HG03064 (cell line): Measurements from ENCODE around the gene FN3KRP.

Source experiments
- ATAC-seq: cut with Tn5 transposase; IDR thresholded peaks from one replicate; pipeline ENCODE4 v1.9.1; 2021; ENCODE audit warnings: low read depth; ENCODE audit not compliant: unreplicated experiment

The FN3KRP gene

DNA sequence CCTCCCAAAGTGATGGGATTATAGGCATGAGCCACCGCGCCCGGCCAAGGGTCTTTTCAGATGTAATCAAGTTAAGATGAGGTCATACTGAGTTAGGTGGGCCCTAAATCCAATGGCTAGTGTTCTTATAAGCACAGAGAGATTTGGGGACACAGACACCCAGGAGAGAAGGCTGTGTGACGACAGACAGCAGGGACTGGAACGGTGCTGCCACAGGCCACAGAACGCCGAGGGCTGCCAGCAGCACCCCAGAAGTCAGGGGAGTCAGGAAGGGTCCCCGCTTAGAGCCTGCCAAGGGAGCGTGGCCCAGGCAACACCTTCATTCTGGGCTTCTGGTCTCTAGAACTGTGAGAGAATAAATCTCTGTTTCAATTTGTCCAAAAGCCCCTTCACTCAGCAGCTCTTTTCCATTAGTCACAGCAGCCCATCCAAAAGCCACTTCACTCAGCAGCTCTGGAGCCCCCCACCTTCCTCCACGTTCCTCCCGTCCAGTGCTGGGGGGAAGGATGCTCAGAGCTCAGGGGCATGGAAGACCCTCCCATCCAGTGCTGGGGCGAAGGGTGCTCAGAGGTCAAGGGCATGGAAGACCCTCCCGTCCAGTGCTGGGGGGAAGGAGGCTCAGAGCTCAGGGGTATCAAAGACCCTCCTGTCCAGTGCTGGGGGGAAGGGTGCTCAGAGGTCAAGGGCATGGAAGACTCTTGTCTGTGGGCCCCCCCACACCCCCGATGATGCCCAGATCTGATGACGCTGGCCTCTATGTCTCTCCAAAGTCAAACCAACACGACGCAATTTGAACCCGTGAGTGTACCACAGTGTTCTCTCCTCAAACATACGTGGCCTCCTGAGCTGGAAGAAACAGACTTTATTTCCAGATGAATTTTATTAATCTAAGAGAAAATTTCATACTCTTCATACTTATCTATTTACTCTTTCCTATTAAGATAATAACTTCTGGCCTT lies 29.9 kb upstream of the FN3KRP start:
- no peak for ATAC-seq

DNA sequence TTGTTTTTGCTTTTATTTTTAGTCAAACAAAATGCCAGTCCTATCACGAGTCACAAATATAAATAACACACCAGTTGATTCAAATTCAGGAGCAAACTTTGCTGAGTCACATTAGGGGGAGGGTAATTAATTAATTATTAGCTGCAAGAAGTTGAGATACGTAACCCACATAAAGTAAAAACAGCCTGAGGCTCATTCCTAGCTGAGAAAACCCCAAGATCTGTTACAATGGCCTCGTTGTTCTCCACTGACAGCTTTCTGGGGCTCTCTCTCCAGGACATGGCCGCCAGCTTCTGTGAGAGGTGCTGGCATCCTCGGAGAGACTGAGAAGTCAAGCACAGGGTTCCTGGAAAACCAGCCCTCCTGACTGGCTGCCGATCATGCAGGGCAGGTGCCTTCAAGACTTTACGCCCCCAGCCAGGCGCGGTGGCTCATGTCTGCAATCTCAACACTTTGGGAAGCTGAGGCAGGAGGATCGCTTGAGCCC lies 29.1 kb upstream of the FN3KRP start:
- ATAC-seq = no peak

- ATAC-seq = no peak
Measured at GRCh38 chr17:82687871-82688270, 28.6 kb upstream of the FN3KRP start.

DNA sequence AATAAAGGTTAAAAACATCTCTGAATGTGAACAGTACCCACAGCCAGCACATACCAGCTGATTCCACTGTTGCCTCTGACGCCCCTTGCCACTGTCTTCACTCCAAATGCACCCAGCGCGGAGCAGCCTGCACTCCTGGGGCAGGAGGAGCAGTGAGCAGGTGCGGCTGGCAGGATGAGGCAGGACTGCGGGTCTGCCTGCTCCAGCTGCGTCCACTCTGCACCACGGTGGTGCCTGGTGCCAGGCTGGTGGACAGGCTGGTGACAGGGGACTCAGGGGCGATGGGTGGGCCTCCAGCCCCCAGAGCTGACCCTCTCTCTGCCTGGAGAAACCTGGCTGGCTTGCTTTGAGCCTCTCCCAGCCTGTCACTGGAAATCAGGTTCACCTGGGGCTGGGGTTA lies 27.4 kb upstream of the FN3KRP start:
- ATAC-seq = no peak

DNA sequence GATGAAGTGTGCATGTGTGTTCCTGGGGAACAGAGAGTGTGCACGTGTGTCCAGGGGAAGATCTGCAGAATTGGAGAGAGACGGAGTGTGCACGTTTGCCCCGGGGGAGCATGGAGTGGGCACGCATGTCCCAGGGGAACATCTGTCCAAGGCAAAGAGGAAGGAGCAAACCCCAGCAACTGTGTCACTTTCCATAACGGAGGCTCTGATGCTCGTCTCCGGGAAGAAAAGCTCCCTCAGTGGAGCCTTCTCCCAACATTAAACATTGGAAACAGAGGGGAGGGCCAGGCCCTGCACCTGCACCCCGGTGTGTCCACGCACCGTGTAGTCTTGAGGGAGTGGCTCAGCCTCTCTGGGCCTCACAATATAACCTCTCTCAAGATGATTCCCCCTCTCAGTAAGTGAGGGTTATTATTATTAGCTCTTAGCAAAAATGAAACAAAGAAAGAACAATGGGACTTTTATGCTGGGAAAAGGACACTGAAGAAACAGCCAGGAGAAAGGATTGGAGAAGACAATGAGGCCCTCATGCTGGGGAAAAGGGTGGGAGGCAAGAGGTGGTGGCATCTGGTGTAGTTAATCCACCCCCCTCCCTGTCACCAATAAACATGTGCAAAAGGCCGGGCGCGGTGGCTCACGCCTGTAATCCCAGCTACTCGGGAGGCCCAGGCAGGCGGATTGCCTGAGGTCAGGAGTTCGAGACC lies 25.6 kb upstream of the FN3KRP start:
- ATAC-seq = no peak

DNA sequence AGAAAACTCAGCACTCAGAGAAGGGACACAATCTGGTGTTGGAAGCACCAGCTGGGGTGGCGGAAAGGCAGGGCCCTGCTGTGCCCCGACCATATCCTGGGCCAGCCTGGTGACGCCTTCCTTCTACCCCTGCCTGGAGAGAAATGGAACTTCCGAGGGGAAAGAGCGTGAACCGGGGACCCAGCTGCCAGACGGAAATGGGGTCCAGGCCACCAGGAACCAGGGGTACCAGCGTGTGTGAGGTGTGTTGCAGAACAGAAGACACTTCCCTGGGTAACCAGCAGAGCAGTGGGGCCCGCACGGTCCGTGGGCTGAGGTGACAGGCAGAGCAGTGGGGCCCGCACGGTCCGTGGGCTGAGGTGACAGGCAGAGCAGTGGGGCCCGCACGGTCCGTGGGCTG lies 24.8 kb upstream of the FN3KRP start:
- no peak for ATAC-seq

DNA sequence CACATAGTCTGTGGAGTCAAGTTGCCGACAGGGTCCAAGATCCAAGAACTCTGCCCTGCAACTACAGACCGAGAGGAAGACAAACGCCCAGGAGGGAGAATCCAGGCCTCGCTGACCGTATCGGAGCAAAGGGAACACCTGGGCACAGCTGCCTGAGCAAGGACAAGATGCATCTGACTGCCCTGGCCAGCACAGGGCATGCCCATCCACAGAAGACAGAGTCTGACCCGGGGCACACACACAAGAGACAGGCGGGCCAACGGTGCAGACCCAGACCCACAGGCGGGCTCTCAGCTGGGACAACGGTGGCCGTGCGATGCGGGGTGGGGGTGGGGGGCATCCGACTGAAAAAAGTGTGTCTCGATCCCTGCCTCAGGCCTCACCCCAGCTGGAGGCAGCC lies 24.2 kb upstream of the FN3KRP start:
- no peak for ATAC-seq

GRCh38 chr17:82693168-82693867 lies 23.2 kb upstream of the FN3KRP start:
- ATAC-seq = no peak

- ATAC-seq = no peak
Measured at GRCh38 chr17:82694647-82695046, 21.9 kb upstream of the FN3KRP start.

- no peak for ATAC-seq
Measured at GRCh38 chr17:82696259-82696658, 20.2 kb upstream of the FN3KRP start.

- ATAC-seq = no peak
Measured at GRCh38 chr17:82696916-82697807, 19.3 kb upstream of the FN3KRP start.

DNA sequence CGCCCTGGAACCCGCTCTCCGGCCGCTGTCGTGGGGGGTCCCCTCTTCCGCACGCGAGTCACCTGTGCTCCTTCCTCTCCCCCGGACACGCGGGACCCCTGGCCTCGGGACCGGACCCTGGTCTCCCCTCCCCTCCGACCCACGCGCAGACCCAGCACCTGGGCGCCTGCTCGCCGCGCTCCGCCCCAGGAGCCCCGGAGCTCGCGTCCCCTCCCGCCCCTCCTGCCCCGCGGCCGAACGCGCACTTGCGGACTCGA lies 18.8 kb upstream of the FN3KRP start:
- no peak for ATAC-seq

- ATAC-seq = peak; percentile 86
Measured at GRCh38 chr17:82698065-82698973, 18.2 kb upstream of the FN3KRP start, which contains the start of gene RAB40B. RAB40B (minus strand) TSS chr17:82698698; CDS start chr17:82698596, 102 bp downstream.

- ATAC-seq = no peak
Measured at GRCh38 chr17:82698974-82699442, 17.5 kb upstream of the FN3KRP start.

- no peak for ATAC-seq
Measured at GRCh38 chr17:82699551-82699950, 17.0 kb upstream of the FN3KRP start.

- ATAC-seq = no peak
Measured at GRCh38 chr17:82702231-82702927, 14.1 kb upstream of the FN3KRP start.

DNA sequence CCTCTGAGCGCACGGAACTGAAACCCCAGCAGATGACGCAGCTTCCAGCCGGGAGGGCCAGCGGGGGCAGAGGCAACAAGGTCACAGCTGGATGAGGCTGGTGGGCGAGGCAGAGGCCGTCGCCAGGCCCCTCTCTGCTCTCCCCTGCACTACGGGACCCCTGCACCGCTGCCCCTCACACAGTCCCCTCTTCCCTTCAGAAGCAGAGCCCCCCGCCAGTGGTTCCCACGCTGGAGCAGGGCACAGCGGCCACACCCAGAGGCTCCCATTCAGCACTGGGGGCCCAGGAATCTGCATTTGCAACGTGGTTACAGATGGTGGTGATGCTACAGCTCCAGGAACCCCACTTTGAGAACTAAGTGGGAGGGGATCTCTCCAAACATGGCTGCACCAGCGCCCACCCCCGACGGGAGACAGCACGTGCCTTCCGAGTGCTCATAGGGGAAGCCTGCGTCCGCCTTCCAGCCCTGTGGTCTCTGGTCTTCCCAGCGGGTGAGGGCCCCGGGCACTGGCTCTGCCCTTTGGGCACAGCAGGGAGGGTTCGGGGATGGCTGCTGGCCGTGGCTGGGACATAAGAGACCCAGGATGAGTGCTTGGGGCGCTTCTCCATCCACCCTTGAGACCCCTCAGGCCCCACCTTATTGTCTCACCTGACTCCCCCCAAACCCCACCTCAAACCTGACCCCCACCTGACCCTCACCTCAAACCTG lies 13.3 kb upstream of the FN3KRP start:
- no peak for ATAC-seq
